K562 (cell line): ENCODE measurements around the gene DBF4B. TPM values are rescaled to one million over a fixed set of nuclear protein-coding genes. Genes with fewer than 3 reads are reported as not detected.

Source experiments
- ADNP ChIP-seq: fragments of 200-800 bp; sonication (Bioruptor generic); IDR thresholded peaks from 2 replicates; pipeline ENCODE4 v1.6.1; 2016; ENCODE audit warnings: missing genetic modification characterization, missing compliant biosample characterization
- ATF1 ChIP-seq, 2 experiments: fragments of 450-650 bp in 1 of 2; IDR thresholded peaks; 2 replicates each; pipeline ENCODE4 v1.6.1; 2016; ENCODE audit warnings: missing compliant biosample characterization in 1 of 2, missing genetic modification characterization in 1 of 2
- BCOR ChIP-seq: fragments of 450-650 bp; IDR thresholded peaks from 2 replicates; pipeline ENCODE4 v1.6.1; 2016
- C11orf30 ChIP-seq: fragments of 450-650 bp; IDR thresholded peaks from 2 replicates; pipeline ENCODE4 v1.6.1; 2016; ENCODE audit warnings: low read depth, mild to moderate bottlenecking
- CREB1 ChIP-seq, 2 experiments: sonication (generic) in 1 of 2; formaldehyde crosslinking in 1 of 2; IDR thresholded peaks; 2 replicates each; pipeline versions ENCODE4 v1.6.1 to v1.8.0; 2012 to 2022; ENCODE audit warnings: inconsistent platforms in 1 of 2, mild to moderate bottlenecking in 1 of 2, missing genetic modification reagents in 1 of 2, moderate library complexity in 1 of 2
- DACH1 ChIP-seq: fragments of 450-650 bp; IDR thresholded peaks from 2 replicates; pipeline ENCODE4 v1.6.1; 2018; ENCODE audit not compliant: partially characterized antibody
- E2F8 ChIP-seq: fragments of 450-650 bp; IDR thresholded peaks from 2 replicates; pipeline ENCODE4 v1.7.1; 2018; ENCODE audit warnings: mild to moderate bottlenecking, low read depth; ENCODE audit not compliant: partially characterized antibody
- FOXM1 ChIP-seq, 2 experiments: fragments of 450-650 bp in 1 of 2; sonication (generic) in 1 of 2; formaldehyde crosslinking in 1 of 2; IDR thresholded peaks; 2 replicates each; pipeline versions ENCODE4 v1.6.1 to v1.9.0; 2017 to 2022; ENCODE audit warnings: low read depth in 2 of 2, mild to moderate bottlenecking in 2 of 2, missing genetic modification reagents in 1 of 2, moderate library complexity in 1 of 2
- FUS ChIP-seq: fragments of 200-400 bp; formaldehyde crosslinking; optimal IDR thresholded peaks from 2 replicates; pipeline ENCODE3; 2017; ENCODE audit warnings: low read depth, low read length
- GABPB1 ChIP-seq: sonication (generic); formaldehyde crosslinking; IDR thresholded peaks from 2 replicates; pipeline ENCODE4 v1.8.0; 2022; ENCODE audit warnings: mild to moderate bottlenecking, missing genetic modification reagents
- KAT8 ChIP-seq: fragments of 450-650 bp; IDR thresholded peaks from 2 replicates; pipeline ENCODE4 v1.6.1; 2016; ENCODE audit warnings: low read depth, mild to moderate bottlenecking
- KDM5B ChIP-seq: fragments of 200-600 bp; sonication (generic); IDR thresholded peaks from 2 replicates; pipeline ENCODE4 v1.6.1; 2012; ENCODE audit warnings: low read depth, mild to moderate bottlenecking, moderate library complexity, low read length, control low read depth, inconsistent platforms; ENCODE audit not compliant: insufficient replicate concordance
- LCOR ChIP-seq: sonication (generic); formaldehyde crosslinking; IDR thresholded peaks from 2 replicates; pipeline ENCODE4 v1.8.0; 2022; ENCODE audit warnings: mild to moderate bottlenecking, missing genetic modification reagents
- MECOM ChIP-seq: fragments of 250-450 bp; sonication (Bioruptor Pico); IDR thresholded peaks from 2 replicates; pipeline ENCODE4 v1.8.0; 2022; ENCODE audit warnings: inconsistent platforms
- MYNN ChIP-seq, 2 experiments: sonication (generic); formaldehyde crosslinking in 1 of 2; IDR thresholded peaks; 2 replicates each; pipeline versions ENCODE4 v1.5.0 to v1.6.1; 2016 to 2020; ENCODE audit warnings: antibody characterized with exemption in 1 of 2, missing genetic modification reagents in 1 of 2
- NFATC3 ChIP-seq: fragments of 450-650 bp; IDR thresholded peaks from 2 replicates; pipeline ENCODE4 v1.6.1; 2017; ENCODE audit warnings: mild to moderate bottlenecking
- NFYB ChIP-seq: IDR thresholded peaks from 2 replicates; pipeline ENCODE4 v1.6.1; 2011; ENCODE audit warnings: mild to moderate bottlenecking, moderate library complexity; ENCODE audit not compliant: insufficient read length; ENCODE audit errors: extremely low read depth
- POLR3G ChIP-seq: IDR thresholded peaks from 2 replicates; pipeline ENCODE4 v1.6.1; 2011; ENCODE audit not compliant: insufficient read length, insufficient replicate concordance; ENCODE audit errors: extremely low read depth
- RBM39 ChIP-seq: fragments of 200-400 bp; formaldehyde crosslinking; optimal IDR thresholded peaks from 2 replicates; pipeline ENCODE3; 2018; ENCODE audit warnings: low read depth, low read length
- SFPQ ChIP-seq: fragments of 200-400 bp; formaldehyde crosslinking; IDR thresholded peaks from 2 replicates; pipeline ENCODE4 v1.6.1; 2017; ENCODE audit warnings: mild to moderate bottlenecking, low read depth, low read length, moderate library complexity
- SLC30A9 ChIP-seq: fragments of 250-450 bp; sonication (Bioruptor Pico); IDR thresholded peaks from 2 replicates; pipeline ENCODE4 v1.8.0; 2022; ENCODE audit warnings: mild to moderate bottlenecking, moderate library complexity
- TOE1 ChIP-seq, 2 experiments: fragments of 450-650 bp in 1 of 2; sonication (generic) in 1 of 2; formaldehyde crosslinking in 1 of 2; IDR thresholded peaks; 2 replicates each; pipeline versions ENCODE4 v1.7.1 to v1.8.0; 2016 to 2022; ENCODE audit warnings: borderline replicate concordance in 2 of 2, mild to moderate bottlenecking in 2 of 2, antibody characterized with exemption in 1 of 2, inconsistent platforms in 1 of 2, low read depth in 1 of 2, missing genetic modification reagents in 1 of 2, moderate library complexity in 1 of 2
- ZKSCAN8 ChIP-seq: fragments of 200-800 bp; sonication (Bioruptor generic); IDR thresholded peaks from 2 replicates; pipeline ENCODE4 v1.6.1; 2016; ENCODE audit warnings: missing genetic modification characterization, missing compliant biosample characterization
- polyA plus RNA-seq, 8 experiments: library from polyadenylated mRNA; depleted of rRNA in 4 of 8; stranded (reverse) in 5 of 8; unstranded in 3 of 8; fragments of >200 nt; fragmentation: Nextera tagmentation in 2 of 8; fragmentation: Illumina TruSeq in 1 of 8; extraction: Ambion mirVana in 2 of 8; extraction: Trizol in 1 of 8; gene quantifications; 2 replicates each; pipeline versions ENCODE4 v1.2.1 to v1.2.3, GENCODE V29; 2011 to 2014; ENCODE audit warnings: inconsistent platforms in 1 of 8, missing spikeins in 1 of 8
- total RNA-seq, 7 experiments: library from RNA; depleted of rRNA in 6 of 7; stranded (reverse); fragments of >200 nt in 6 of 7; fragmentation: Illumina TruSeq in 2 of 7; extraction: Trizol in 2 of 7; gene quantifications; 2 replicates each; pipeline versions ENCODE4 v1.2.1 to v1.2.3, GENCODE V29; 2011 to 2021; ENCODE audit warnings: low replicate concordance in 1 of 7

The DBF4B gene
- total and polyA plus RNA-seq, 9 of the 15 experiments (the other 6 are each of a cell fraction or from before 2014, with no cell fraction given): 2.5 to 26.9 (median 14.6) TPM

- TF ChIP-seq SFPQ (no peak), FUS (no peak), MYNN (IDR thresholded peaks at IDR 0.05) (no peak), MYNN (CRISPR knock-in tag; IDR thresholded peaks at IDR 0.05) (no peak), ZKSCAN8 (CRISPR knock-in tag) (no peak), ATF1 (CRISPR knock-in tag; IDR thresholded peaks at IDR 0.05) (peak; percentile 66), ATF1 (tag; IDR thresholded peaks at IDR 0.05) (peak; percentile 73), NFYB (peak; percentile 23), KDM5B (peak; percentile 7), MECOM (CRISPR knock-in tag) (0 out of 2 replicates have a peak, but pooled peaks have one; percentile 9), E2F8 (no peak), ADNP (no peak), SLC30A9 (no peak), TOE1 (IDR thresholded peaks at IDR 0.05; ENCODE audit: borderline replicate concordance) (no peak), TOE1 (CRISPR knock-in tag; IDR thresholded peaks at IDR 0.05; ENCODE audit: borderline replicate concordance, low read depth) (no peak), GABPB1 (CRISPR knock-in tag) (peak; percentile 64; the same call in 1 of the 2 replicates), POLR3G (no peak), DACH1 (no peak), NFATC3 (no peak), LCOR (CRISPR knock-in tag) (0 out of 2 replicates have a peak, but pooled peaks have one; percentile 34), BCOR (0 out of 2 replicates have a peak, but pooled peaks have one; percentile 3), KAT8 (no peak), RBM39 (no peak), C11orf30 (peak; percentile 59), CREB1 (IDR thresholded peaks at IDR 0.05) (peak; percentile 91), CREB1 (CRISPR knock-in tag; IDR thresholded peaks at IDR 0.05) (peak; percentile 80), FOXM1 (IDR thresholded peaks at IDR 0.05; ENCODE audit: low read depth) (no peak), FOXM1 (CRISPR knock-in tag; IDR thresholded peaks at IDR 0.05; ENCODE audit: low read depth) (no peak; the same call in 1 of the 2 replicates)
Measured at GRCh38 chr17:44775136-44775837, 66.8 kb downstream of the DBF4B start (continued).
